H1 (cell line): Measurements from ENCODE around the gene TCN2. TPM values are rescaled to one million over a fixed set of nuclear protein-coding genes. Genes with fewer than 3 reads are reported as not detected.

Experiments used
- MAFK ChIP-seq: IDR thresholded peaks from 2 replicates; pipeline ENCODE4 v1.6.1; 2012; ENCODE audit warnings: low read depth, mild to moderate bottlenecking, improper control_type of control experiment, low read length
- MAX ChIP-seq: IDR thresholded peaks from 2 replicates; pipeline ENCODE4 v1.6.1; 2012; ENCODE audit warnings: inconsistent platforms
- RXRA ChIP-seq: IDR thresholded peaks from 2 replicates; pipeline ENCODE4 v1.6.1; 2011; ENCODE audit warnings: low read depth, mild to moderate bottlenecking, low read length, moderate library complexity; ENCODE audit not compliant: insufficient read depth
- polyA plus RNA-seq, 7 experiments: library from polyadenylated mRNA; depleted of rRNA in 3 of 7; stranded (reverse) in 5 of 7; unstranded in 2 of 7; fragments of >200 nt in 5 of 7; fragments of 200-250 nt in 2 of 7; gene quantifications; 1 replicate in 5 of 7; 2 replicates in 1 of 7; 4 replicates in 1 of 7; pipeline versions ENCODE4 v1.2.1 to v1.2.3, GENCODE V29; 2011 to 2013; ENCODE audit warnings: missing spikeins in 2 of 7, mixed read lengths in 2 of 7
- total RNA-seq: library from RNA; stranded (reverse); fragmentation: NEBNext Ultra II Directional; extraction: Animal tissue kit (Norgen Biotek cat#: 25700); gene quantifications from 2 replicates; pipeline ENCODE4 v1.2.1, GENCODE V29; 2021

TCN2 gene
- total and polyA plus RNA-seq, 2 of the 8 experiments (the other 6 are each of a cell fraction or from before 2014, with no cell fraction given): 30.0 to 87.8 TPM

- TF ChIP-seq RXRA (no peak), MAFK (no peak), MAX (no peak)
Measured at GRCh38 chr22:30635273-30636225, 28.6 kb downstream of the TCN2 start, which contains the start of gene SLC35E4 (continued).
